Mononuclear cell (primary cell): ENCODE data around the gene ANTXR1. TPM values are rescaled to one million over a fixed set of nuclear protein-coding genes. Genes with fewer than 3 reads are reported as not detected.
"Not testable (repeated sequence)": the region's sequence is repeated elsewhere in the genome, so short reads cannot be mapped to it uniquely, and the experiment has no call there.

Source experiments
- H3K27me3 ChIP-seq: 2 replicates; pipeline ENCODE4 v1.6.0; 2011; ENCODE audit warnings: low read length, control low read depth; ENCODE audit not compliant: insufficient read depth
- H3K4me1 ChIP-seq: 2 replicates; pipeline ENCODE4 v1.5.1; 2011; ENCODE audit warnings: mild to moderate bottlenecking, low read length, control low read depth; ENCODE audit not compliant: insufficient read depth
- H3K4me3 ChIP-seq: 2 replicates; pipeline ENCODE4 v1.5.1; 2011; ENCODE audit warnings: mild to moderate bottlenecking, low read length, moderate library complexity
- H3K9me3 ChIP-seq: 2 replicates; pipeline ENCODE4 v1.5.1; 2011; ENCODE audit warnings: low read depth, mild to moderate bottlenecking, control low read depth, low read length
- total RNA-seq: library from RNA; depleted of rRNA; stranded (reverse); fragments of >200 nt; gene quantifications from one replicate; pipeline ENCODE4 v1.2.3, GENCODE V29; 2012

The ANTXR1 gene
- total RNA-seq, 1 donor: under 0.01 TPM

DNA sequence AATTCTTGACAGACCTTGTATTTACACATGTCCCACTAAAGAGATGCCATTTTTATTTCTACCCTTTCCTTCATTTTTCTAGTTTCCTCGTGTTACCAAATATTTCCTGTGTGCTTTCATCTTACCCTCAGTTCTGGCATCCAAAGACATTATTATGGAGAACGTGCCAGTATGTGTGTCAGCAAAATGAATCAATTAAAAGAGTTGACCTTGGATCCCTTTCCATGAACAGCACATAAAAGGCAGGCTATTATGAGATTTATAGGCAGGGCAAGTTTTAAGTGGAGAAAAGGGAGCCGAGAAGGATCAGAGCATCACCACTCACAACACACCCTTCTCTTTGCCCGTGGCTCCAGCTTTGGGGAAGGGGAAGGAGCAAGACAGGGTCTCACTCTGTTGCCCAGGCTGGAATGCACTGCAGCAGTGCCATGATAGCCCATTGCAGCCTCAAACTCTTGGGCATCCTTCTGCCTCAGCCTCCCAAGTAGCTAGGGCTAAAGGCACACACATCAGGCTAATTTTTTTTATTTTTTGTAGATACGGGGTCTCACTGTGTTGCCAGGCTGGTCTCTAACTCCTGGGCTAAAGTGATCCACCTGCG lies 224.2 kb downstream of the ANTXR1 start:
- no peaks in the 10 kb centered on the region for H3K4me1 ChIP-seq
- H3K4me3 ChIP-seq: no peak overlapping the region
- no peaks in the 10 kb centered on the region for H3K9me3 ChIP-seq
- H3K27me3 ChIP-seq: peaks cover 2% of the 10 kb centered on the region

DNA sequence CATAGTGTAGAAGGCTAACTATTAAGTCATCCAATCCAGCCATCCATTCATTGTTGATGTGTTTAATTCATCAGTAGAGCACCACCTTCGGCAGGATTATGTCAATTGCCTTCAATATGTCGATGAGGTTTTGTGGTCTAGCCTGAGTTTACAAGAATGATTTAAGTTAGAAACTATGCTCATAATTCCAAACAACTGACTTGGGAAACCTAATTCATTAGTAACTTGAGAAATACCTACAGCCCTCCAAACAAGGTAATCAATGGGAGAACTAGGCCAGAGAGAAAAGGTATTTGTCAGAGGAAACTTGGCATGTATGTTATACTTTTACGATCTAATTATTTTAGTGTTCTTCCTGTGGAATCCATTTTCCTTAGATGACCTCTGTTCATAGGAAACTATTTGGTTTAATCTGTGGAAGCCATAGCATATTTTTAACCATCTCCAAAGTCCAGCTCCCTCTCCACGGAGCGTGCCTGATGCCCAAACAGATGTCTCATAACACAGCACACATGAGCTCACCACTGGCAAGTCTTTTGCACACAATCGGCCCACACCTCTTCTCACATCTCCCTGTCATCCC lies 225.6 kb downstream of the ANTXR1 start:
- H3K27me3 ChIP-seq: no peaks in the 10 kb centered on the region
- no peak overlapping the region for H3K4me3 ChIP-seq
- H3K4me1 ChIP-seq: no peaks in the 10 kb centered on the region
- no peaks in the 10 kb centered on the region for H3K9me3 ChIP-seq

- Histone ChIP-seq H3K9me3 (no peaks in the 10 kb centered on the region), H3K27me3 (no peaks in the 10 kb centered on the region), H3K4me1 (no peaks in the 10 kb centered on the region), H3K4me3 (no peak overlapping the region)
Measured at GRCh38 chr2:69241093-69241492, 228.1 kb downstream of the ANTXR1 start.

GRCh38 chr2:69241664-69242514 lies 228.9 kb downstream of the ANTXR1 start:
- H3K27me3 ChIP-seq: no peaks in the 10 kb centered on the region
- no peak overlapping the region for H3K4me3 ChIP-seq
- H3K4me1 ChIP-seq: no peaks in the 10 kb centered on the region
- H3K9me3 ChIP-seq: no peaks in the 10 kb centered on the region

DNA sequence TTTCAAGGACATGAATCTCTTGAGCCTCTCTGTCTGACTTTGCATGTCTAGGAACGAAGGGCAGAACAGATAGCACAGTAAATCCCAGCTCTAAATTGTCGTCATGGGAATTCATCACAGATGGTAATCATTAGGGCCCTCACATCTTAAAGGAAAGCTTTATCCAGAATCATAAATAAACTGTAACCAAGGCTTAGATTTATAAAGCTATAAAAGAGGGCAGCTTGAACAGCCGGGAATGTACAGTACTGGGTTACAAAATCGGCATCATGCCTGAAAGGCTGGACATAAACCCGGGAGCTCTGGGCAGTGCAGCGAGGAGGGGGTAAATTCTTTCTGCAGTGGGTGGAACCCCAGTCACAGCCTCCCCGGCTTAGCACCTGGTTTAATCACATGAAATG lies 229.7 kb downstream of the ANTXR1 start:
- no peaks in the 10 kb centered on the region for H3K4me1 ChIP-seq
- no peaks in the 10 kb centered on the region for H3K27me3 ChIP-seq
- H3K9me3 ChIP-seq: no peaks in the 10 kb centered on the region
- H3K4me3 ChIP-seq: no peak overlapping the region

DNA sequence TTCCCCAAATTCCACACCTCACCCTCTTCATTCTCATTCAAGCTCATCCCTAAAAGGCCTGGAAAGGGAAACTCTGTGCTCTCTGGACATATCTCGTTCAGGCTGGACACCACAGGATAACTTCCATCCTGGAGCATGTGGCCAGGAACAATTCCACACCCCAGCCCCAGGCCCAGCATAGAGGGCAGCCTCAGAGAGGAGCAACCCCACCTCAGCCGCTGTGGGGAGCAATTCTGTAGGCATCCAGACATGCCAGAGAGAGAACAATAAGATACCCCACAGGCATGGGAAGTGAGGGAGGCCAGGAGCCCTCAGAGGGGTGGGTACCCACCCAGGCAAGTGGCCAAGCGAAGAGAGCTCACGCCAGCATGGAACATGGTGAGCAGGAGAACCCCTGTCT lies 230.7 kb downstream of the ANTXR1 start:
- Histone ChIP-seq H3K4me3 (no peak overlapping the region), H3K9me3 (no peaks in the 10 kb centered on the region), H3K27me3 (no peaks in the 10 kb centered on the region), H3K4me1 (no peaks in the 10 kb centered on the region)

DNA sequence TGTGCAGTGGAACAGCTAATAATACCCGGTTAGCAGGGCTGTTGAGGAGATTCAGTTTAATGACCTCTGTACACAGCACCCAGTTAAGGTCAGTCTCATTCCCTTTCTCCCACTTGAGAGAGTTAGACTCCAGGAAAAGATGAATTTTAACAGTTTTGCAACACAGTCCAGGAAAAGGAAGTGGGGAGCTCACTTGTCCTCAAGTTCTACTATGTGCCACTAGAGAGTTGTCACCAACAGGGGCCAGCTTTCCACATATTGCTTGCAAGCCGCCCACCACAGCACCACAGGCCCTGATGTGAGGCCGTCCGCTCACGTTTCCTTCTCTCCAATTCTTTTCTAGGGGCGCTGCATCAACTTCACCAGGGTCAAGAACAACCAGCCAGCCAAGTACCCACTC lies 231.9 kb downstream of the ANTXR1 start:
- H3K4me1 ChIP-seq: no peaks in the 10 kb centered on the region
- H3K27me3 ChIP-seq: no peaks in the 10 kb centered on the region
- no peaks in the 10 kb centered on the region for H3K9me3 ChIP-seq
- H3K4me3 ChIP-seq: no peak overlapping the region

GRCh38 chr2:69247583-69247982 lies 234.6 kb downstream of the ANTXR1 start:
- Histone ChIP-seq H3K9me3 (no peaks in the 10 kb centered on the region), H3K27me3 (no peaks in the 10 kb centered on the region), H3K4me3 (no peak overlapping the region), H3K4me1 (no peaks in the 10 kb centered on the region)

- no peaks in the 10 kb centered on the region for H3K9me3 ChIP-seq
- no peaks in the 10 kb centered on the region for H3K4me1 ChIP-seq
- H3K4me3 ChIP-seq: no peak overlapping the region
- no peaks in the 10 kb centered on the region for H3K27me3 ChIP-seq
Measured at GRCh38 chr2:69248232-69248631, 235.3 kb downstream of the ANTXR1 start.

DNA sequence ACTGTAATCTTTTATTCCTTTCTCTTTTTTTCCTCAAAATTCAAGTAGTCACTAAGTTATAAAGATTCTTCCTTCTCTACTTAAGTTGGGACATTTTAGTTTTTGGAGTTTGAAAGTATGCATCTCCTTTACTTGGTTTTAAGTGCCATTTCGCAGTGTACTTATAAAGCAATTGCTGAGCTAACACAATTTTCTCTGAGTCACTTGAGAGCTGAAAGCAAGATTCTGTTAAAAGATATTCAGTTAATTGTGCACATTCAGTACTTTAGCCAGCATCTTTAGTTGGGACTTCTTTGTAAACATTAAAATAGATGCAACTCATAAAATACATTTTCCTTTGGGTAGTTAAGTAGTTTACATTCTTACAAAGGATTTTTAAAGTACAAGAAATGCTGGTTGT lies 238.0 kb downstream of the ANTXR1 start:
- no peaks in the 10 kb centered on the region for H3K9me3 ChIP-seq
- no peak overlapping the region for H3K4me3 ChIP-seq
- no peaks in the 10 kb centered on the region for H3K4me1 ChIP-seq
- no peaks in the 10 kb centered on the region for H3K27me3 ChIP-seq

GRCh38 chr2:69251943-69252342 lies 239.0 kb downstream of the ANTXR1 start:
- Histone ChIP-seq H3K4me1 (no peaks in the 10 kb centered on the region), H3K27me3 (no peaks in the 10 kb centered on the region), H3K4me3 (no peak overlapping the region), H3K9me3 (no peaks in the 10 kb centered on the region)

GRCh38 chr2:69253112-69253511 lies 240.1 kb downstream of the ANTXR1 start:
- H3K4me1 ChIP-seq: no peaks in the 10 kb centered on the region
- H3K27me3 ChIP-seq: no peaks in the 10 kb centered on the region
- no peak overlapping the region for H3K4me3 ChIP-seq
- H3K9me3 ChIP-seq: no peaks in the 10 kb centered on the region

DNA sequence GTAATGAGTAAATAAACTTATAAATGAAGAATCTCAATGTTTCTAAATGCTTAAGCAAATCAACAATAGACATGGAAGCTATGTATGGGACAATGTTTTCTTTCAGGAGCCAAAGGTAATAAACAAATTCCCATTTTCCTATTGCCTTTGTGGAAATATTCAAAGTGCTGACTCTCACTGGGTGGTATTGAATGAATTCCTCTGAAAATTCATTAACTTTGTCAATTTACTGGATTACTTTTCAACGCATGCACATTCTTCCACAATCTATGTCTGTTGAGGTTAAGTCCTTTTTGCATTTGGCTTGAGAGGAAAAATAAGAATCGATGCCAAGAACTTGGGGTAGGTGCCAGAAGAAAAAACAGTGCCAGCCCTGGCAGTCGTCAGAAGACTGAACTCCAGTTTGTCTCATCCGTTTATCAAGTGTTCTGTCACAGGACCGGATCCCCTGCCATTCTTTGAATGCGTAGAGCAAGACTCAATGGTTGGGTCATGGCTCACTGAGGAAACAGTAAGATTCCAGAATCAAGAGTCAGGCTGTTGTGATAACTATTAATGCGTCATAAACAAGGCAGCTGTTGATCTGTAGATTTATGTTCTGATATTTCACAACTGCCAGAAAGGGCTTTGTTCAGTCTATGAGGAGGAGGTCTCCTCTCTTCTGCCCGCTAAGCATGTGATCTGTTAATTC lies 240.8 kb downstream of the ANTXR1 start:
- Histone ChIP-seq H3K4me1 (no peaks in the 10 kb centered on the region), H3K9me3 (no peaks in the 10 kb centered on the region), H3K27me3 (no peaks in the 10 kb centered on the region), H3K4me3 (no peak overlapping the region)

- no peak overlapping the region for H3K4me3 ChIP-seq
- no peaks in the 10 kb centered on the region for H3K4me1 ChIP-seq
- no peaks in the 10 kb centered on the region for H3K27me3 ChIP-seq
- H3K9me3 ChIP-seq: peaks cover 16% of the 10 kb centered on the region
Measured at GRCh38 chr2:69255760-69256159, 242.8 kb downstream of the ANTXR1 start.

DNA sequence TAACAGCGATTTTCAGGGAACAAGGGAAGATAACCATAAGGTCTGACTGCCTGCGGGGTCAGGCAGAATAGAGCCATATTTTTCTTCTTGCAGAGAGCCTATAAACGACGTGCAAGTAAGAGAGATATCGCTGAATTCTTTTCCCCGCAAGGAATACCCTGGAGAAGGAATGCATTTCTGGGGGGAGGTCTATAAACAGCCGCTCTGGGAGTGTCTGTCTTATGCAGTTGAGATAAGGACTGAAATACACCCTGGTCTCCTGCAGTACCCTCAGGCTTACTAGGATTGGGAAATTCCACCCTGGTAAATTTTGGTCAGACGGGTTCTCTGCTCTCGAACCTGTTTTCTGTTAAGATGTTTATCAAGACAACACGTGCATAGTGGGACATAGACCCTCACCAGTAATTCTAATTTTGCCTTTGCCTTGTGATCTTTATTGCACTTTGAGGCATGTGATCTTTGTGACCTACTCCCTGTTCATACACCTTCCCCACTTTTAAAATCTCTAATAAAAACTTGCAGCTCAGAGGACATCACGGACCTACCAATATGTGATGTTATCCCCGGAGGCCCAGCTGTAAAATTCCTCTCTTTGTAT lies 247.1 kb downstream of the ANTXR1 start:
- H3K4me1 ChIP-seq, H3K27me3 ChIP-seq, H3K4me3 ChIP-seq: not testable (repeated sequence)
- peaks cover 17% of the 10 kb centered on the region for H3K9me3 ChIP-seq
